ENCODE results near the gene SEMA6A. TPM values are rescaled to one million over a fixed set of nuclear protein-coding genes. Genes with fewer than 3 reads are reported as not detected.

Gene SEMA6A
- polyA plus RNA-seq, 2 of the 4 experiments (the other 2 are of a cell fraction), result 0.01 TPM; not detected in 1

DNA sequence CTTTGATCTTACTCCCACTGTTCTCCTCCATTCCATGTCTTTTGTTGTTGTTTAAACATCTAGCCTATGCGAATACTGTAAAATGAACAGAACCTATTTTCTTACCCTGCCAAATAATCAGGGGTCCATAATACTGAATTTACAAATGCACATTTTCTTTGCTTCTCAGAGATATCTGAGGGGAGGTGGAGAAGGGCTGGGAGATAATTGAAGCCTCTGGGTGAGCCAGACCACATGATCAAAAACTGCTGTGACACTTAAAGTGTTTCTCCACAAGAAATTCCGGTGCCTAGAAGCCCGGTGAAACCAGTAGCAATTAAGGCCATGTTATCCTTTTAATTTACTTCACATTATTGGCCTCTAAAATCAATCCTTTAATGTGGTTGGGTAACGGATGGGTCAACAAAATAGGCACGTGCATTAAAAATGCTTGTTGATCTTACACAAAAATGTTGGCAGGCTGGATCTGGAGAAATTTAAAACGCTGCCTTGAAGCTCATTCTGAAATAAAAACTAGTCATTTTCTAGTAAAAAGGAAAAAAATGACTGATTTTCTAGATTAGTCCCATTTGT, 10.8 kb downstream of the SEMA6A start:
- Histone ChIP-seq H3K9me3 (no peaks in the 10 kb centered on the region), H3K4me1 (no peaks in the 10 kb centered on the region), H3K4me3 (no peak overlapping the region), H3K4me2 (no peak overlapping the region), H3K27ac (no peak overlapping the region)
- TF ChIP-seq CBX2 (IDR thresholded peaks at IDR 0.05; ENCODE audit: borderline replicate concordance, low read depth), result no peak
- no peak for TF ChIP-seq RFX5 (IDR thresholded peaks at IDR 0.05)
- TF ChIP-seq BHLHE40 (IDR thresholded peaks at IDR 0.05; ENCODE audit: low read depth, low read length), result no peak
- TF ChIP-seq CTCF (IDR thresholded peaks at IDR 0.05), result no peak
- TF ChIP-seq HMGXB4 (CRISPR knock-in tag; IDR thresholded peaks at IDR 0.05; ENCODE audit: borderline replicate concordance), result no peak
- TF ChIP-seq, protein P1, sequence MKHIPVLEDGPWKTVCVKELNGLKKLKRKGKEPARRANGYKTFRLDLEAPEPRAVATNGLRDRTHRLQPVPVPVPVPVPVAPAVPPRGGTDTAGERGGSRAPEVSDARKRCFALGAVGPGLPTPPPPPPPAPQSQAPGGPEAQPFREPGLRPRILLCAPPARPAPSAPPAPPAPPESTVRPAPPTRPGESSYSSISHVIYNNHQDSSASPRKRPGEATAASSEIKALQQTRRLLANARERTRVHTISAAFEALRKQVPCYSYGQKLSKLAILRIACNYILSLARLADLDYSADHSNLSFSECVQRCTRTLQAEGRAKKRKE (CRISPR knock-in tag; IDR thresholded peaks at IDR 0.05; ENCODE audit: low read depth), result no peak
- TF ChIP-seq GATA3 (IDR thresholded peaks at IDR 0.05; ENCODE audit: borderline replicate concordance), result no peak
- no peak for TF ChIP-seq EHF (CRISPR knock-in tag; IDR thresholded peaks at IDR 0.05)
- no peak for TF ChIP-seq RCOR1 (IDR thresholded peaks at IDR 0.05; ENCODE audit: low read depth, low read length)
- DNase-seq (ENCODE audit: low read depth in 1 of 2, low spot score in 1 of 2), result no peak
- no peak for ATAC-seq
- no peak for FAIRE-seq
- CTCF ChIA-PET, result no interaction called here
- WGBS (ENCODE audit: missing lambda C conversion rate), result 29% methylated on average over 6 of the region's 6 CpGs
- POLR2A ChIA-PET, result no interaction called here

GRCh38 chr5:116562669-116563068, 12.0 kb downstream of the SEMA6A start:
- 24% methylated on average over 11 of the region's 11 CpGs for WGBS (ENCODE audit: missing lambda C conversion rate)
- H3K4me1 ChIP-seq, result no peaks in the 10 kb centered on the region
- ChIA-PET POLR2A (no interaction called here), CTCF (no interaction called here)
- FAIRE-seq, result no peak
- no peak overlapping the region for H3K27ac ChIP-seq
- H3K4me2 ChIP-seq, result no peak overlapping the region
- no peak for ATAC-seq
- no peaks in the 10 kb centered on the region for H3K9me3 ChIP-seq
- H3K4me3 ChIP-seq, result no peak overlapping the region
- TF ChIP-seq SMC3 (IDR thresholded peaks at IDR 0.05) (no peak), HEYL (CRISPR knock-in tag; IDR thresholded peaks at IDR 0.05) (no peak), MAX (IDR thresholded peaks at IDR 0.05) (no peak), USF2 (IDR thresholded peaks at IDR 0.05) (no peak), CHD2 (IDR thresholded peaks at IDR 0.05; ENCODE audit: low read length, partially characterized antibody) (no peak), NR3C1 (IDR thresholded peaks at IDR 0.05) (no peak), PBX3 (IDR thresholded peaks at IDR 0.05) (no peak), HOXB5 (CRISPR knock-in tag; IDR thresholded peaks at IDR 0.05) (no peak), CBX2 (IDR thresholded peaks at IDR 0.05; ENCODE audit: borderline replicate concordance, low read depth) (no peak), RCOR1 (IDR thresholded peaks at IDR 0.05; ENCODE audit: low read depth, low read length) (no peak), NPAS2 (CRISPR knock-in tag; IDR thresholded peaks at IDR 0.05; ENCODE audit: borderline replicate concordance) (no peak), MAFK (IDR thresholded peaks at IDR 0.05; ENCODE audit: partially characterized antibody) (no peak), TFCP2L1 (CRISPR knock-in tag; IDR thresholded peaks at IDR 0.05) (no peak), KDM5A (IDR thresholded peaks at IDR 0.05) (no peak), HMGXB4 (CRISPR knock-in tag; IDR thresholded peaks at IDR 0.05; ENCODE audit: borderline replicate concordance) (no peak), ZNF302 (CRISPR knock-in tag; IDR thresholded peaks at IDR 0.05) (no peak)
- TF ChIP-seq, protein P2, sequence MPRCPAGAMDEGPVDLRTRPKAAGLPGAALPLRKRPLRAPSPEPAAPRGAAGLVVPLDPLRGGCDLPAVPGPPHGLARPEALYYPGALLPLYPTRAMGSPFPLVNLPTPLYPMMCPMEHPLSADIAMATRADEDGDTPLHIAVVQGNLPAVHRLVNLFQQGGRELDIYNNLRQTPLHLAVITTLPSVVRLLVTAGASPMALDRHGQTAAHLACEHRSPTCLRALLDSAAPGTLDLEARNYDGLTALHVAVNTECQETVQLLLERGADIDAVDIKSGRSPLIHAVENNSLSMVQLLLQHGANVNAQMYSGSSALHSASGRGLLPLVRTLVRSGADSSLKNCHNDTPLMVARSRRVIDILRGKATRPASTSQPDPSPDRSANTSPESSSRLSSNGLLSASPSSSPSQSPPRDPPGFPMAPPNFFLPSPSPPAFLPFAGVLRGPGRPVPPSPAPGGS (IDR thresholded peaks at IDR 0.05), result no peak
- DNase-seq (ENCODE audit: low read depth in 1 of 2, low spot score in 1 of 2), result no peak

All from A549 (cell line).